GM12892 (cell line): ENCODE measurements around the gene KCNJ6.

Experiments used
- POLR2A ChIP-seq: IDR thresholded peaks from 2 replicates; pipeline ENCODE4 v1.6.1; 2011; ENCODE audit warnings: low read depth, low read length, control low read depth
- POLR2AphosphoS5 ChIP-seq: IDR thresholded peaks from 2 replicates; pipeline ENCODE4 v1.6.1; 2011; ENCODE audit warnings: low read depth, low read length, control low read depth
- TAF1 ChIP-seq: IDR thresholded peaks from 2 replicates; pipeline ENCODE4 v1.6.1; 2011; ENCODE audit warnings: low read depth, mild to moderate bottlenecking, control low read depth, low read length, borderline replicate concordance

GRCh38 chr21:37904856-37905255, 11.4 kb downstream of the KCNJ6 start:
- TF ChIP-seq POLR2A (no peak), POLR2AphosphoS5 (no peak), TAF1 (no peak)
